ENCODE data around the gene DOCK7.

The DOCK7 gene

GRCh38 chr1:62595647-62596046, 92.5 kb downstream of the DOCK7 start:
- Histone ChIP-seq H3K36me3 (ENCODE audit: control insufficient read depth, low read length) (no peaks in the 10 kb centered on the region), H3K27me3 (ENCODE audit: control insufficient read depth, low read length) (no peaks in the 10 kb centered on the region), H3K4me1 (ENCODE audit: control insufficient read depth, low read length) (no peaks in the 10 kb centered on the region), H3F3A (ENCODE audit: control insufficient read depth, insufficient read depth) (no peaks in the 10 kb centered on the region), H3K9me3 (ENCODE audit: control insufficient read depth, insufficient read depth, low read length) (no peaks in the 10 kb centered on the region), H3K9me2 (replicated peaks; ENCODE audit: control insufficient read depth, low read length) (no peaks in the 10 kb centered on the region), H3K4me2 (ENCODE audit: low read length) (no peak overlapping the region), H3K4me3 (ENCODE audit: low read length) (no peak overlapping the region), H3K79me2 (ENCODE audit: control insufficient read depth, low read length) (no peaks in the 10 kb centered on the region), H3K27ac (ENCODE audit: low read depth, low read length) (no peak overlapping the region), H4K20me1 (ENCODE audit: control insufficient read depth, insufficient read depth, low read depth, low read length) (no peaks in the 10 kb centered on the region)
- TF ChIP-seq EZH2phosphoT487 (IDR thresholded peaks at IDR 0.05; ENCODE audit: borderline replicate concordance, low read length) (no peak), CTCF (IDR thresholded peaks at IDR 0.05; ENCODE audit: low read depth, low read length, poor library complexity, severe bottlenecking) (no peak)

DNA sequence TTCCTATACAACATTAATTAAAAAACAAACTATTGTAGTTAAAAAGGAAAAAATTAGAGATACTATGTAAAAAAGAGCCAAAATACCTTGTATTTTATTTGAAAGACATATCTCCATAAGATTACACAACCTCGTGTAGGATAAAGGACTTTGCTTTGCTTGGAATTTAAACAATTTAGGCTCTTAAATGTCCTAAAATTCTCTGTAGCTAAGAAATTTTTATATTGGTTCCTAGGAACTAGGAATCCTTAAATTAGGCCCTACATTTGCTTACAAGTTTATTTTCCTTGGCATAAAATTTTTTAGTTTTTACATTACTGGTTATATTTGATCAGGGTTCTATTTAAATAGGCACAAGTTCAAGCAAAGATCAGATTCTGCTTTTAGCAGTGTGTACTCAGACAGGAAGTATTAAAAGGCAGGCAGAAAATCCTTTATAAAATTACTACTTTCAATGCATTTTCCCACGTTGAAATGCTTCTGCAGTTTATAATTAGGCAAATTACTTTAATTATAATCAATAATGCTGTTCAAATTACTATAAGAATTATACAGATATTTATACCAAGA, 94.3 kb downstream of the DOCK7 start:
- H3K4me1 ChIP-seq (ENCODE audit: control insufficient read depth, low read length): no peaks in the 10 kb centered on the region
- no peaks in the 10 kb centered on the region for H3K9me2 ChIP-seq (replicated peaks; ENCODE audit: control insufficient read depth, low read length)
- no peak overlapping the region for H3K4me2 ChIP-seq (ENCODE audit: low read length)
- no peaks in the 10 kb centered on the region for H3F3A ChIP-seq (ENCODE audit: control insufficient read depth, insufficient read depth)
- H3K36me3 ChIP-seq (ENCODE audit: control insufficient read depth, low read length): no peaks in the 10 kb centered on the region
- no peak overlapping the region for H3K4me3 ChIP-seq (ENCODE audit: low read length)
- H4K20me1 ChIP-seq (ENCODE audit: control insufficient read depth, insufficient read depth, low read depth, low read length): no peaks in the 10 kb centered on the region
- no peak for TF ChIP-seq CTCF (IDR thresholded peaks at IDR 0.05; ENCODE audit: low read depth, low read length, poor library complexity, severe bottlenecking)
- TF ChIP-seq EZH2phosphoT487 (IDR thresholded peaks at IDR 0.05; ENCODE audit: borderline replicate concordance, low read length): no peak
- H3K79me2 ChIP-seq (ENCODE audit: control insufficient read depth, low read length): no peaks in the 10 kb centered on the region
- H3K27ac ChIP-seq (ENCODE audit: low read depth, low read length): no peak overlapping the region
- H3K9me3 ChIP-seq (ENCODE audit: control insufficient read depth, insufficient read depth, low read length): no peaks in the 10 kb centered on the region
- H3K27me3 ChIP-seq (ENCODE audit: control insufficient read depth, low read length): no peaks in the 10 kb centered on the region

DNA sequence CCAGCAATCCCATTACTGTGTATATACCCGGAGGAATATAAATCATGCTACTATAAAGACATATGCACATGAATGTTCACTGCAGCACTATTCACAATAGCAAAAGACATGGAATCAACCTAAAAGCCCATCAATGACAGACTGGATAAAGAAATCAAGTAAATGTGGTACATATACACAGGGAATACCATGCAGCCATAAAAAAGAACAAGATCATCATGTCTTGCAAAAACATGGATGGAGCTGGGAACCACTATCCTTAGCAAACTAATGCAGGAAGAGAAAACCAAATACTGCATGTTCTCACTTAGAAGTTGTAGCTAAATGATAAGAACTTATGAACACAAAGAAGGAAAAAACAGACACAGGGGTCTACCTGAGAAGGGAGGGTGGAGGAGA, 97.2 kb downstream of the DOCK7 start:
- Histone ChIP-seq H3K4me2 (ENCODE audit: low read length) (no peak overlapping the region), H3F3A (ENCODE audit: control insufficient read depth, insufficient read depth) (no peaks in the 10 kb centered on the region; the same call in 1 of the 2 replicates), H4K20me1 (ENCODE audit: control insufficient read depth, insufficient read depth, low read depth, low read length) (no peaks in the 10 kb centered on the region), H3K4me3 (ENCODE audit: low read length) (no peak overlapping the region), H3K36me3 (ENCODE audit: control insufficient read depth, low read length) (no peaks in the 10 kb centered on the region), H3K9me3 (ENCODE audit: control insufficient read depth, insufficient read depth, low read length) (no peaks in the 10 kb centered on the region), H3K27ac (ENCODE audit: low read depth, low read length) (no peak overlapping the region), H3K9me2 (replicated peaks; ENCODE audit: control insufficient read depth, low read length) (no peaks in the 10 kb centered on the region), H3K79me2 (ENCODE audit: control insufficient read depth, low read length) (no peaks in the 10 kb centered on the region), H3K27me3 (ENCODE audit: control insufficient read depth, low read length) (no peaks in the 10 kb centered on the region), H3K4me1 (ENCODE audit: control insufficient read depth, low read length) (no peaks in the 10 kb centered on the region)
- no peak for TF ChIP-seq EZH2phosphoT487 (IDR thresholded peaks at IDR 0.05; ENCODE audit: borderline replicate concordance, low read length)
- no peak for TF ChIP-seq CTCF (IDR thresholded peaks at IDR 0.05; ENCODE audit: low read depth, low read length, poor library complexity, severe bottlenecking)

Data from DOHH2 (cell line).